HUES6 (cell line): ENCODE results near the gene GPR132.
"Not testable (repeated sequence)": the region's sequence is repeated elsewhere in the genome, so short reads cannot be mapped to it uniquely, and the experiment has no call there.

ENCODE experiments used
- H3K27ac ChIP-seq: 2 replicates; pipeline ENCODE4 v1.7.0; 2013; ENCODE audit warnings: low read depth, mild to moderate bottlenecking, low read length, inconsistent platforms
- H3K27me3 ChIP-seq: 2 replicates; pipeline ENCODE4 v1.6.1; 2013; ENCODE audit warnings: low read length; ENCODE audit not compliant: control insufficient read depth, insufficient read depth
- H3K36me3 ChIP-seq: 2 replicates; pipeline ENCODE4 v1.6.1; 2013; ENCODE audit warnings: low read length; ENCODE audit not compliant: control insufficient read depth, insufficient read depth
- H3K4me1 ChIP-seq: 2 replicates; pipeline ENCODE4 v1.6.1; 2013; ENCODE audit warnings: low read length; ENCODE audit not compliant: control insufficient read depth, insufficient read depth
- H3K4me3 ChIP-seq: 2 replicates; pipeline ENCODE4 v1.5.1; 2013; ENCODE audit warnings: low read depth, low read length
- H3K9ac ChIP-seq: one replicate; pipeline ENCODE4 v1.6.1; 2013; ENCODE audit warnings: mild to moderate bottlenecking, low read length
- H3K9me3 ChIP-seq: 2 replicates; pipeline ENCODE4 v1.6.1; 2013; ENCODE audit warnings: low read depth, low read length; ENCODE audit not compliant: control insufficient read depth, insufficient read depth

GPR132 gene

GRCh38 chr14:105065280-105066228 lies at the start of gene GPR132:
Gene GPR132 (minus strand): TSS chr14:105065430. CDS start chr14:105055420, 10,010 bp downstream.
- Histone ChIP-seq H3K4me3 (no peak within 1 kb of the TSS), H3K36me3 (no peaks in the 10 kb centered on the region), H3K9me3 (no peaks in the 10 kb centered on the region), H3K9ac (no peak within 1 kb of the TSS), H3K4me1 (peaks cover 3% of the 10 kb centered on the region; the same call in 1 of the 2 replicates), H3K27me3 (no peaks in the 10 kb centered on the region), H3K27ac (no peak within 1 kb of the TSS)

- not testable (repeated sequence) for H3K4me3 ChIP-seq, H3K9ac ChIP-seq, H3K36me3 ChIP-seq, H3K27me3 ChIP-seq, H3K27ac ChIP-seq, H3K4me1 ChIP-seq, H3K9me3 ChIP-seq
These were observed 44.0 kb upstream of the GPR132 start for GRCh38 chr14:105109243-105109642.

GRCh38 chr14:105108516-105108864 lies 43.3 kb upstream of the GPR132 start:
- no peak overlapping the region for H3K4me3 ChIP-seq
- no peaks in the 10 kb centered on the region for H3K27me3 ChIP-seq
- H3K27ac ChIP-seq, result no peak overlapping the region
- H3K9me3 ChIP-seq, result no peaks in the 10 kb centered on the region
- no peaks in the 10 kb centered on the region for H3K36me3 ChIP-seq
- H3K4me1 ChIP-seq, result no peaks in the 10 kb centered on the region
- no peak overlapping the region for H3K9ac ChIP-seq

- no peak overlapping the region for H3K27ac ChIP-seq
These were observed 42.7 kb upstream of the GPR132 start for GRCh38 chr14:105107781-105108515.

GRCh38 chr14:105107351-105107750 lies 42.1 kb upstream of the GPR132 start:
- Histone ChIP-seq H3K4me1 (no peaks in the 10 kb centered on the region), H3K4me3 (no peak overlapping the region), H3K9me3 (no peaks in the 10 kb centered on the region), H3K27me3 (no peaks in the 10 kb centered on the region), H3K27ac (no peak overlapping the region), H3K9ac (no peak overlapping the region), H3K36me3 (no peaks in the 10 kb centered on the region)

More at GRCh38 chr14:105107781-105108515, 42.7 kb upstream of the GPR132 start:
- H3K36me3 ChIP-seq, result no peaks in the 10 kb centered on the region
- H3K9me3 ChIP-seq, result no peaks in the 10 kb centered on the region
- no peak overlapping the region for H3K9ac ChIP-seq
- H3K4me3 ChIP-seq, result no peak overlapping the region
- H3K27me3 ChIP-seq, result no peaks in the 10 kb centered on the region
- no peaks in the 10 kb centered on the region for H3K4me1 ChIP-seq

- H3K27ac ChIP-seq, result no peak overlapping the region
- no peaks in the 10 kb centered on the region for H3K36me3 ChIP-seq
- peaks cover 10% of the 10 kb centered on the region for H3K9me3 ChIP-seq
- H3K4me1 ChIP-seq, result no peaks in the 10 kb centered on the region
- H3K4me3 ChIP-seq, result no peak overlapping the region
- no peaks in the 10 kb centered on the region for H3K27me3 ChIP-seq
- H3K9ac ChIP-seq, result no peak overlapping the region
These were observed 39.9 kb upstream of the GPR132 start for GRCh38 chr14:105105158-105105557.

GRCh38 chr14:105102893-105103292 lies 37.7 kb upstream of the GPR132 start:
- no peak overlapping the region for H3K27ac ChIP-seq
- no peaks in the 10 kb centered on the region for H3K4me1 ChIP-seq
- H3K9ac ChIP-seq, result no peak overlapping the region
- no peaks in the 10 kb centered on the region for H3K27me3 ChIP-seq
- peaks cover 30% of the 10 kb centered on the region for H3K9me3 ChIP-seq
- H3K4me3 ChIP-seq, result no peak overlapping the region
- no peaks in the 10 kb centered on the region for H3K36me3 ChIP-seq

GRCh38 chr14:105102361-105102870 lies 37.2 kb upstream of the GPR132 start:
- Histone ChIP-seq H3K36me3 (no peaks in the 10 kb centered on the region), H3K4me1 (no peaks in the 10 kb centered on the region), H3K27ac (no peak overlapping the region), H3K9ac (no peak overlapping the region), H3K4me3 (no peak overlapping the region), H3K27me3 (no peaks in the 10 kb centered on the region), H3K9me3 (peaks cover 30% of the 10 kb centered on the region)

- H3K9ac ChIP-seq, result no peak overlapping the region
- H3K4me1 ChIP-seq, result no peaks in the 10 kb centered on the region
- no peaks in the 10 kb centered on the region for H3K36me3 ChIP-seq
- no peak overlapping the region for H3K4me3 ChIP-seq
- H3K27ac ChIP-seq, result no peak overlapping the region
- no peaks in the 10 kb centered on the region; the same call in 1 of the 2 replicates for H3K27me3 ChIP-seq
- peaks cover 30% of the 10 kb centered on the region for H3K9me3 ChIP-seq
These were observed 35.7 kb upstream of the GPR132 start for GRCh38 chr14:105100910-105101309.

GRCh38 chr14:105099778-105100177 lies 34.5 kb upstream of the GPR132 start:
- no peak overlapping the region for H3K27ac ChIP-seq
- no peak overlapping the region for H3K4me3 ChIP-seq
- H3K4me1 ChIP-seq, result no peaks in the 10 kb centered on the region
- peaks cover 9% of the 10 kb centered on the region for H3K27me3 ChIP-seq
- peaks cover 30% of the 10 kb centered on the region for H3K9me3 ChIP-seq
- H3K9ac ChIP-seq, result no peak overlapping the region
- H3K36me3 ChIP-seq, result no peaks in the 10 kb centered on the region

GRCh38 chr14:105098316-105098715 lies 33.1 kb upstream of the GPR132 start:
- peaks cover 30% of the 10 kb centered on the region for H3K9me3 ChIP-seq
- peaks cover 7% of the 10 kb centered on the region for H3K4me1 ChIP-seq
- H3K27ac ChIP-seq, result no peak overlapping the region
- H3K9ac ChIP-seq, result no peak overlapping the region
- H3K36me3 ChIP-seq, result no peaks in the 10 kb centered on the region
- H3K27me3 ChIP-seq, result peaks cover 18% of the 10 kb centered on the region
- H3K4me3 ChIP-seq, result no peak overlapping the region
